Measurements from ENCODE around the gene KMT2C.
"Not testable (repeated sequence)": the region's sequence is repeated elsewhere in the genome, so short reads cannot be mapped to it uniquely, and the experiment has no call there.

Gene KMT2C

GRCh38 chr7:152441168-152441567 lies 5.4 kb upstream of the KMT2C start:
- not testable (repeated sequence) for DNase-seq

GRCh38 chr7:152438017-152438416 lies 2.2 kb upstream of the KMT2C start:
- not testable (repeated sequence) for DNase-seq

GRCh38 chr7:152436931-152437575 lies 1.2 kb upstream of the KMT2C start:
- DNase-seq: not testable (repeated sequence)

GRCh38 chr7:152436111-152436930 lies 518 bp upstream of the KMT2C start:
- peak; percentile 76 for DNase-seq

GRCh38 chr7:152434511-152435383 lies 1.1 kb downstream of the KMT2C start:
- not testable (repeated sequence) for DNase-seq

GRCh38 chr7:152433721-152434490 lies 1.9 kb downstream of the KMT2C start:
- not testable (repeated sequence) for DNase-seq

GRCh38 chr7:152432735-152433134 lies 3.1 kb downstream of the KMT2C start:
- not testable (repeated sequence) for DNase-seq

- DNase-seq: no peak
Measured at GRCh38 chr7:152430854-152431253, 4.9 kb downstream of the KMT2C start.

- not testable (repeated sequence) for DNase-seq
Measured at GRCh38 chr7:152430118-152430517, 5.7 kb downstream of the KMT2C start.

GRCh38 chr7:152424348-152425108 lies 11.3 kb downstream of the KMT2C start:
- no peak for DNase-seq

GRCh38 chr7:152423991-152424347 lies 11.8 kb downstream of the KMT2C start:
- no peak for DNase-seq

GRCh38 chr7:152423171-152423570 lies 12.6 kb downstream of the KMT2C start:
- not testable (repeated sequence) for DNase-seq

GRCh38 chr7:152420950-152421349 lies 14.9 kb downstream of the KMT2C start:
- DNase-seq: not testable (repeated sequence)

- DNase-seq: no peak
Measured at GRCh38 chr7:152419473-152420429, 16.1 kb downstream of the KMT2C start.

GRCh38 chr7:152414779-152415178 lies 21.0 kb downstream of the KMT2C start:
- DNase-seq: no peak

GRCh38 chr7:152411389-152411788 lies 24.4 kb downstream of the KMT2C start:
- DNase-seq: no peak

GRCh38 chr7:152406491-152406890 lies 29.3 kb downstream of the KMT2C start:
- DNase-seq: no peak

- DNase-seq: not testable (repeated sequence)
Measured at GRCh38 chr7:152406030-152406429, 29.8 kb downstream of the KMT2C start.

GRCh38 chr7:152403726-152404125 lies 32.1 kb downstream of the KMT2C start:
- DNase-seq: no peak

Measured in amniotic stem cell (primary cell).